HepG2 (cell line): ENCODE measurements around the gene AZU1. TPM values are rescaled to one million over a fixed set of nuclear protein-coding genes. Genes with fewer than 3 reads are reported as not detected.
A peak's percentile ranks its signal among the peaks of the same experiment; 100 is the strongest.

ENCODE experiments used
- AGO2 ChIP-seq: fragments of 200-400 bp; formaldehyde crosslinking; optimal IDR thresholded peaks from 2 replicates; pipeline ENCODE3; 2017; ENCODE audit warnings: mild to moderate bottlenecking, low read depth, low read length, moderate library complexity
- HDAC1 ChIP-seq: sonication (generic); formaldehyde crosslinking; IDR thresholded peaks from 2 replicates; pipeline ENCODE4 v1.5.1; 2020; ENCODE audit warnings: mild to moderate bottlenecking, missing genetic modification reagents
- KDM2A ChIP-seq: sonication (generic); formaldehyde crosslinking; IDR thresholded peaks from 2 replicates; pipeline ENCODE4 v1.4.0; 2020; ENCODE audit warnings: low read depth, missing genetic modification reagents, borderline replicate concordance
- MAF1 ChIP-seq: sonication (generic); formaldehyde crosslinking; IDR thresholded peaks from 2 replicates; pipeline ENCODE4 v1.5.0; 2020; ENCODE audit warnings: missing genetic modification reagents, borderline replicate concordance
- MED13 ChIP-seq: sonication (generic); formaldehyde crosslinking; IDR thresholded peaks from 2 replicates; pipeline ENCODE4 v1.5.0; 2020; ENCODE audit warnings: missing genetic modification reagents
- NR1H2 ChIP-seq: sonication (generic); formaldehyde crosslinking; IDR thresholded peaks from 2 replicates; pipeline ENCODE4 v1.8.1; 2022; ENCODE audit warnings: low read depth, missing genetic modification reagents, borderline replicate concordance
- PHF8 ChIP-seq: sonication (generic); formaldehyde crosslinking; IDR thresholded peaks from 2 replicates; pipeline ENCODE4 v1.5.0; 2020; ENCODE audit warnings: missing genetic modification reagents
- POLR2A ChIP-seq, 2 experiments: IDR thresholded peaks; 2 replicates each; pipeline ENCODE4 v1.6.1; 2011; ENCODE audit warnings: low read depth in 2 of 2, low read length in 2 of 2, mild to moderate bottlenecking in 1 of 2, moderate library complexity in 1 of 2; ENCODE audit not compliant: insufficient read depth in 1 of 2
- UBTF ChIP-seq: sonication (generic); formaldehyde crosslinking; IDR thresholded peaks from 2 replicates; pipeline ENCODE4 v1.4.0; 2020; ENCODE audit warnings: mild to moderate bottlenecking, missing genetic modification reagents
- ZBTB3 ChIP-seq: sonication (generic); formaldehyde crosslinking; IDR thresholded peaks from 2 replicates; pipeline ENCODE4 v1.4.0; 2020; ENCODE audit warnings: low read depth, mild to moderate bottlenecking, moderate library complexity, missing genetic modification reagents, borderline replicate concordance
- ZFP90 ChIP-seq: sonication (generic); formaldehyde crosslinking; IDR thresholded peaks from 2 replicates; pipeline ENCODE4 v1.8.0; 2022; ENCODE audit warnings: missing genetic modification reagents, mild to moderate bottlenecking, inconsistent platforms, borderline replicate concordance
- ZFY ChIP-seq: sonication (generic); formaldehyde crosslinking; IDR thresholded peaks from 2 replicates; pipeline ENCODE4 v1.4.0; 2020; ENCODE audit warnings: missing genetic modification reagents
- ZMYM3 ChIP-seq: sonication (generic); formaldehyde crosslinking; IDR thresholded peaks from 2 replicates; pipeline ENCODE4 v1.5.1; 2020; ENCODE audit warnings: mild to moderate bottlenecking, missing genetic modification reagents
- ZNF232 ChIP-seq: sonication (generic); formaldehyde crosslinking; IDR thresholded peaks from 2 replicates; pipeline ENCODE4 v1.4.0; 2020; ENCODE audit warnings: missing genetic modification reagents, borderline replicate concordance
- ZNF329 ChIP-seq: sonication (generic); formaldehyde crosslinking; IDR thresholded peaks from 2 replicates; pipeline ENCODE4 v1.9.0; 2021; ENCODE audit warnings: low read depth, mild to moderate bottlenecking, missing genetic modification reagents
- ZNF441 ChIP-seq: sonication (generic); formaldehyde crosslinking; IDR thresholded peaks from 2 replicates; pipeline ENCODE4 v1.7.0; 2021; ENCODE audit warnings: missing genetic modification reagents, borderline replicate concordance
- ZNF629 ChIP-seq: sonication (generic); formaldehyde crosslinking; conservative IDR thresholded peaks from 2 replicates; pipeline ENCODE4 v1.5.0; 2020; ENCODE audit warnings: missing genetic modification reagents
- ZNF670 ChIP-seq: sonication (generic); formaldehyde crosslinking; IDR thresholded peaks from 2 replicates; pipeline ENCODE4 v1.8.0; 2022; ENCODE audit warnings: mild to moderate bottlenecking, missing genetic modification reagents, borderline replicate concordance
- ZNF780A ChIP-seq: sonication (generic); formaldehyde crosslinking; IDR thresholded peaks from 2 replicates; pipeline ENCODE4 v1.8.0; 2022; ENCODE audit warnings: mild to moderate bottlenecking, missing genetic modification reagents, moderate library complexity
- ZNF891 ChIP-seq: sonication (generic); formaldehyde crosslinking; IDR thresholded peaks from 2 replicates; pipeline ENCODE4 v1.5.0; 2020; ENCODE audit warnings: mild to moderate bottlenecking, missing genetic modification reagents
- ZSCAN21 ChIP-seq: sonication (generic); formaldehyde crosslinking; IDR thresholded peaks from 2 replicates; pipeline ENCODE4 v1.8.0; 2022; ENCODE audit warnings: mild to moderate bottlenecking, missing genetic modification reagents, moderate library complexity, borderline replicate concordance
- polyA plus RNA-seq, 8 experiments: library from polyadenylated mRNA; depleted of rRNA in 3 of 8; stranded (reverse) in 7 of 8; unstranded in 1 of 8; fragments of >200 nt; fragmentation: Illumina TruSeq in 4 of 8; extraction: Trizol in 4 of 8; gene quantifications; 2 replicates each; pipeline versions ENCODE4 v1.2.1 to v1.2.3, GENCODE V29; 2011 to 2016; ENCODE audit warnings: low read depth in 4 of 8, missing spikeins in 1 of 8, mixed read lengths in 1 of 8; ENCODE audit not compliant: insufficient read depth in 1 of 8
- total RNA-seq, 5 experiments: library from RNA; depleted of rRNA; stranded (reverse); fragments of >200 nt; fragmentation: Illumina TruSeq; extraction: Trizol; gene quantifications; 2 replicates each; pipeline ENCODE4 v1.2.3, GENCODE V29; 2016; ENCODE audit warnings: low read depth in 1 of 5
- TF ChIP-seq, protein P1 (sequence below): sonication (generic); formaldehyde crosslinking; IDR thresholded peaks from 2 replicates; pipeline ENCODE4 v1.9.0; 2022; ENCODE audit warnings: missing genetic modification reagents, mild to moderate bottlenecking, borderline replicate concordance
- TF ChIP-seq, protein P2 (sequence below): sonication (generic); formaldehyde crosslinking; IDR thresholded peaks from 2 replicates; pipeline ENCODE4 v1.4.0; 2020; ENCODE audit warnings: missing genetic modification reagents

AZU1 gene
- total and polyA plus RNA-seq, 2 of the 13 experiments (the other 11 are each of a cell fraction or from before 2014, with no cell fraction given), result not detected

DNA sequence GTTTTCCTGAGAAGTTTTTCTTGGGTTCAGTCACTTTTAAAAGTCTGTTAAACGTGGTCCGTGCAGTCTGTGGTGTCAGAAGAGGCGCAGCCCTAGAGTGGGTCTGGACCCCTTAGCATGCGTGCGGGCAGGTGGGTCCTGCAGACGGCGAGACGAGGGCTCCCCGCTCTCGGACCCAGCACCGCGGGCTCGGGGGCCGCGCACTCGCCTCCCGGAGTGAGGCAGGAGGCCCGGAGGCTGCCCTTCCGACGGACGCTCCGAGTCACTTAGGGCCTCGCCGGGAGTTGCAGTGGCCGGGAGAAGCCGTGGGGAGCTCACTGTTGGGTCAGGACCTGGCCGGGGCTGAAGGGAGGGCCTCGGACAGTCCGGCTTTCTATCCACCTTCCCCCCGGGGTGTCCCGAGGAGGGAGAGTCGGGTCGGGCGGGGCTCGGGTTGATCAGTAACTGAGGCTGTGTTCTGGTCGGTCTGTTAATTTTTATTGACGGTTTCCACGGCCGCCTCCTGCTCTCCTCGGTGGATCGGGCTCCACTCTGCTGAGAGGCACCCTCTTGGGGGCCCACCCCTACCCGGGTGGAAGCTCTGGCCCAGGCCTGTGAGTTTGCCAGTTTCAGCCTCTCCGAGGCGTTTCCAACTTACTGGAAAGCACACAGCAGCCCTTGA, 29.1 kb upstream of the AZU1 start (continued):
- TF ChIP-seq HDAC1, result peak; percentile 67
- TF ChIP-seq ZFY, result 0 out of 2 replicates have a peak, but pooled peaks have one; percentile 19
- TF ChIP-seq AGO2, result peak; percentile 97
- no peak for TF ChIP-seq ZBTB3 (CRISPR knock-in tag)
- TF ChIP-seq, protein P1, sequence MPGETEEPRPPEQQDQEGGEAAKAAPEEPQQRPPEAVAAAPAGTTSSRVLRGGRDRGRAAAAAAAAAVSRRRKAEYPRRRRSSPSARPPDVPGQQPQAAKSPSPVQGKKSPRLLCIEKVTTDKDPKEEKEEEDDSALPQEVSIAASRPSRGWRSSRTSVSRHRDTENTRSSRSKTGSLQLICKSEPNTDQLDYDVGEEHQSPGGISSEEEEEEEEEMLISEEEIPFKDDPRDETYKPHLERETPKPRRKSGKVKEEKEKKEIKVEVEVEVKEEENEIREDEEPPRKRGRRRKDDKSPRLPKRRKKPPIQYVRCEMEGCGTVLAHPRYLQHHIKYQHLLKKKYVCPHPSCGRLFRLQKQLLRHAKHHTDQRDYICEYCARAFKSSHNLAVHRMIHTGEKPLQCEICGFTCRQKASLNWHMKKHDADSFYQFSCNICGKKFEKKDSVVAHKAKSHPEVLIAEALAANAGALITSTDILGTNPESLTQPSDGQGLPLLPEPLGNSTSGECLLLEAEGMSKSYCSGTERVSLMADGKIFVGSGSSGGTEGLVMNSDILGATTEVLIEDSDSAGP, result peak; percentile 29
- 0 out of 2 replicates have a peak, but pooled peaks have one; percentile 32 for TF ChIP-seq ZNF891 (CRISPR knock-in tag)
- TF ChIP-seq ZFP90 (CRISPR knock-in tag), result 0 out of 2 replicates have a peak, but pooled peaks have one; percentile 17
- 0 out of 2 replicates have a peak, but pooled peaks have one; percentile 63 for TF ChIP-seq ZNF670 (CRISPR knock-in tag)
- TF ChIP-seq ZSCAN21 (CRISPR knock-in tag), result 0 out of 2 replicates have a peak, but pooled peaks have one; percentile 18
- 0 out of 2 replicates have a peak, but pooled peaks have one; percentile 43 for TF ChIP-seq ZNF780A (CRISPR knock-in tag)
- TF ChIP-seq MAF1, result 0 out of 2 replicates have a peak, but pooled peaks have one; percentile 54
- TF ChIP-seq, protein P2, sequence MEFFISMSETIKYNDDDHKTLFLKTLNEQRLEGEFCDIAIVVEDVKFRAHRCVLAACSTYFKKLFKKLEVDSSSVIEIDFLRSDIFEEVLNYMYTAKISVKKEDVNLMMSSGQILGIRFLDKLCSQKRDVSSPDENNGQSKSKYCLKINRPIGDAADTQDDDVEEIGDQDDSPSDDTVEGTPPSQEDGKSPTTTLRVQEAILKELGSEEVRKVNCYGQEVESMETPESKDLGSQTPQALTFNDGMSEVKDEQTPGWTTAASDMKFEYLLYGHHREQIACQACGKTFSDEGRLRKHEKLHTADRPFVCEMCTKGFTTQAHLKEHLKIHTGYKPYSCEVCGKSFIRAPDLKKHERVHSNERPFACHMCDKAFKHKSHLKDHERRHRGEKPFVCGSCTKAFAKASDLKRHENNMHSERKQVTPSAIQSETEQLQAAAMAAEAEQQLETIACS (CRISPR knock-in tag), result peak; percentile 78; the same call in 1 of the 2 replicates
- TF ChIP-seq ZNF441 (CRISPR knock-in tag), result peak; percentile 31; the same call in 1 of the 2 replicates
- 0 out of 2 replicates have a peak, but pooled peaks have one; percentile 11 for TF ChIP-seq NR1H2
- TF ChIP-seq KDM2A (CRISPR knock-in tag), result peak; percentile 56
- peak; percentile 48 to 59; a peak in 3 of 4 replicates for TF ChIP-seq POLR2A (IDR thresholded peaks at IDR 0.05; ENCODE audit: insufficient read depth in 1 of 2, low read depth in 2 of 2, low read length in 2 of 2)
- TF ChIP-seq ZNF232 (CRISPR knock-in tag), result peak; percentile 62; the same call in 1 of the 2 replicates
- no peak for TF ChIP-seq ZMYM3 (CRISPR knock-in tag)
- TF ChIP-seq UBTF (CRISPR knock-in tag), result peak; percentile 59
- TF ChIP-seq ZNF329 (CRISPR knock-in tag), result 0 out of 2 replicates have a peak, but pooled peaks have one; percentile 26
- 0 out of 2 replicates have a peak, but pooled peaks have one; percentile 35 for TF ChIP-seq MED13 (CRISPR knock-in tag)
- 0 out of 2 replicates have a peak, but pooled peaks have one; percentile 6 for TF ChIP-seq ZNF629 (CRISPR knock-in tag)
- TF ChIP-seq PHF8, result peak; percentile 64
